Panc1 (cell line): ENCODE results near the gene SLC9A4. TPM values are rescaled to one million over a fixed set of nuclear protein-coding genes. Genes with fewer than 3 reads are reported as not detected.
"Not testable (repeated sequence)": the region's sequence is repeated elsewhere in the genome, so short reads cannot be mapped to it uniquely, and the experiment has no call there.

ENCODE experiments used
- ATAC-seq: fragments of 200-7000 bp; cut with Tn5 transposase; 2 replicates; pipeline ENCODE4 v1.9.1; 2020; ENCODE audit warnings: mild to moderate bottlenecking, moderate library complexity
- BruUV-seq: library from RNA; stranded (reverse); fragments of 400-500 nt; replicated peaks from 2 replicates; lab custom pipeline; 2021; lab: Mats Ljungman, UMichigan
- CTCF ChIA-PET: fragments of 300-600 bp; sonication (Branson Sonifier 250); formaldehyde crosslinking; loops from one replicate; lab custom pipeline; 2022; ENCODE audit warnings: antibody characterized with exemption; lab: Charles Lee
- POLR2A ChIA-PET: fragments of 300-600 bp; sonication (Branson Sonifier 250); formaldehyde crosslinking; loops from one replicate; lab custom pipeline; 2022; ENCODE audit warnings: antibody characterized with exemption; lab: Charles Lee
- DNase-seq: peaks from one replicate; pipeline ENCODE4 v3.0.0-alpha.2; 2010; ENCODE audit warnings: low read depth, low spot score
- H3K27ac ChIP-seq: 2 replicates; pipeline ENCODE4 v1.5.1; 2011; ENCODE audit warnings: mild to moderate bottlenecking, low read length, inconsistent platforms
- H3K27me3 ChIP-seq: fragments of 200-500 bp; sonication (Bioruptor generic); 2 replicates; pipeline ENCODE4 v1.6.0; 2014; ENCODE audit warnings: low read length, inconsistent platforms; ENCODE audit not compliant: control insufficient read depth, insufficient read depth
- H3K36me3 ChIP-seq: fragments of 200-500 bp; sonication (Bioruptor generic); 2 replicates; pipeline ENCODE4 v1.5.1; 2014; ENCODE audit warnings: inconsistent platforms, mild to moderate bottlenecking, low read length, moderate library complexity; ENCODE audit not compliant: control insufficient read depth, insufficient read depth
- H3K4me1 ChIP-seq: 2 replicates; pipeline ENCODE4 v1.5.1; 2011; ENCODE audit warnings: inconsistent platforms, mild to moderate bottlenecking, low read length, moderate library complexity; ENCODE audit not compliant: control insufficient read depth, insufficient read depth
- H3K4me3 ChIP-seq, 2 experiments: 2 replicates each; pipeline ENCODE4 v1.5.1; 2011 to 2012; ENCODE audit warnings: low read depth in 2 of 2, low read length in 2 of 2, mild to moderate bottlenecking in 2 of 2, inconsistent platforms in 1 of 2, moderate library complexity in 1 of 2
- H3K9me3 ChIP-seq: fragments of 200-500 bp; sonication (Bioruptor generic); 2 replicates; pipeline ENCODE4 v1.5.1; 2014; ENCODE audit warnings: low read depth, mild to moderate bottlenecking, inconsistent platforms, low read length, moderate library complexity; ENCODE audit not compliant: control insufficient read depth, insufficient read depth
- POLR2AphosphoS5 ChIP-seq: IDR thresholded peaks from 2 replicates; pipeline ENCODE4 v1.6.1; 2012; ENCODE audit warnings: mild to moderate bottlenecking, low read depth, low read length, moderate library complexity
- SIN3A ChIP-seq: IDR thresholded peaks from 2 replicates; pipeline ENCODE4 v1.6.1; 2012; ENCODE audit warnings: low read depth, mild to moderate bottlenecking, low read length, moderate library complexity, borderline replicate concordance; ENCODE audit not compliant: insufficient read depth
- TCF7L2 ChIP-seq: IDR thresholded peaks from 2 replicates; pipeline ENCODE4 v1.6.1; 2011; ENCODE audit warnings: mild to moderate bottlenecking, low read depth, low read length, inconsistent platforms
- in situ Hi-C: cut with HindIII; loops from 2 replicates; pipeline ENCODE4 v1.10.0; 2016; ENCODE audit warnings: low sequenced_read_pairs, low pct_unique_long_range_greater_than_20kb
- intact Hi-C: fragments of 100-400 bp; cut with micrococcal nuclease; formaldehyde crosslinking; loops from one replicate; pipeline ENCODE4 v1.10.0; 2022; ENCODE audit not compliant: unreplicated experiment
- total RNA-seq: library from RNA; stranded (reverse); gene quantifications from one replicate; pipeline ENCODE4 v1.2.1, GENCODE V29; 2021; ENCODE audit not compliant: unreplicated experiment
- TF ChIP-seq, protein P1 (sequence below): fragments of 450-650 bp; IDR thresholded peaks from 2 replicates; pipeline ENCODE4 v1.5.1; 2017; ENCODE audit warnings: mild to moderate bottlenecking
- TF ChIP-seq, protein P2 (sequence below), 2 experiments: IDR thresholded peaks; 2 replicates each; pipeline ENCODE4 v1.6.1; 2011 to 2012; ENCODE audit warnings: low read depth in 2 of 2, control low read depth in 1 of 2, low read length in 1 of 2, mild to moderate bottlenecking in 1 of 2, moderate library complexity in 1 of 2; ENCODE audit not compliant: insufficient read depth in 1 of 2

The SLC9A4 gene
- total RNA-seq, 1 experiment from 2014 or later = not detected

DNA sequence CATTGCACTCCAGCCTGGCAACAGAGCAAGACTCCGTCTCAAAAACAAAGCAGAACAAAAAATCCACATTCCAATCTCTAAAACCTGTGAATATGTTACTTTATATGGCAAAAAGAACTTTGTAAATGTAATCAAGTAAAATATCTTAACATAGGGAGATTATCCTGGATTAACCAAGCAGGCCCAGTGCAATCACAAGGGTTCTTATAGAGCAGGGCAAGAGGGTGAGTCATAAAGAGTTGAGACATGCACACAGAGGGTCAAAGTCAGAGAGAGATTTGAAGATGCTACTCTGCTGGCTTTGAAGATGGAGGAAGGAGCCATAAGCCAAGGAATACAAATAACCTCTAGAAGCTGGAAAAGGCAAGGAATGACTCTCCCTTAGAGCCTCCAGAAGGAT is 85.4 kb downstream of the SLC9A4 start:
- no TSS peak for BruUV-seq
- Histone ChIP-seq H3K27me3 (no peaks in the 10 kb centered on the region), H3K9me3 (no peaks in the 10 kb centered on the region), H3K4me1 (no peaks in the 10 kb centered on the region), H3K36me3 (no peaks in the 10 kb centered on the region), H3K4me3 (no peak overlapping the region), H3K27ac (no peak overlapping the region)
- in situ Hi-C loops (no loop called here), intact Hi-C loops (no loop called here)
- ATAC-seq (no peak), DNase-seq (no peak)
- CTCF ChIA-PET = interaction anchor here (0.9 kb wide), 1 partner anchor 163 kb away, joined by 3 read pairs; no protein-coding TSS in a partner anchor
- TF ChIP-seq TCF7L2 = no peak
- TF ChIP-seq, protein P1, sequence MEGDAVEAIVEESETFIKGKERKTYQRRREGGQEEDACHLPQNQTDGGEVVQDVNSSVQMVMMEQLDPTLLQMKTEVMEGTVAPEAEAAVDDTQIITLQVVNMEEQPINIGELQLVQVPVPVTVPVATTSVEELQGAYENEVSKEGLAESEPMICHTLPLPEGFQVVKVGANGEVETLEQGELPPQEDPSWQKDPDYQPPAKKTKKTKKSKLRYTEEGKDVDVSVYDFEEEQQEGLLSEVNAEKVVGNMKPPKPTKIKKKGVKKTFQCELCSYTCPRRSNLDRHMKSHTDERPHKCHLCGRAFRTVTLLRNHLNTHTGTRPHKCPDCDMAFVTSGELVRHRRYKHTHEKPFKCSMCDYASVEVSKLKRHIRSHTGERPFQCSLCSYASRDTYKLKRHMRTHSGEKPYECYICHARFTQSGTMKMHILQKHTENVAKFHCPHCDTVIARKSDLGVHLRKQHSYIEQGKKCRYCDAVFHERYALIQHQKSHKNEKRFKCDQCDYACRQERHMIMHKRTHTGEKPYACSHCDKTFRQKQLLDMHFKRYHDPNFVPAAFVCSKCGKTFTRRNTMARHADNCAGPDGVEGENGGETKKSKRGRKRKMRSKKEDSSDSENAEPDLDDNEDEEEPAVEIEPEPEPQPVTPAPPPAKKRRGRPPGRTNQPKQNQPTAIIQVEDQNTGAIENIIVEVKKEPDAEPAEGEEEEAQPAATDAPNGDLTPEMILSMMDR = no peak
- TF ChIP-seq, protein P2, sequence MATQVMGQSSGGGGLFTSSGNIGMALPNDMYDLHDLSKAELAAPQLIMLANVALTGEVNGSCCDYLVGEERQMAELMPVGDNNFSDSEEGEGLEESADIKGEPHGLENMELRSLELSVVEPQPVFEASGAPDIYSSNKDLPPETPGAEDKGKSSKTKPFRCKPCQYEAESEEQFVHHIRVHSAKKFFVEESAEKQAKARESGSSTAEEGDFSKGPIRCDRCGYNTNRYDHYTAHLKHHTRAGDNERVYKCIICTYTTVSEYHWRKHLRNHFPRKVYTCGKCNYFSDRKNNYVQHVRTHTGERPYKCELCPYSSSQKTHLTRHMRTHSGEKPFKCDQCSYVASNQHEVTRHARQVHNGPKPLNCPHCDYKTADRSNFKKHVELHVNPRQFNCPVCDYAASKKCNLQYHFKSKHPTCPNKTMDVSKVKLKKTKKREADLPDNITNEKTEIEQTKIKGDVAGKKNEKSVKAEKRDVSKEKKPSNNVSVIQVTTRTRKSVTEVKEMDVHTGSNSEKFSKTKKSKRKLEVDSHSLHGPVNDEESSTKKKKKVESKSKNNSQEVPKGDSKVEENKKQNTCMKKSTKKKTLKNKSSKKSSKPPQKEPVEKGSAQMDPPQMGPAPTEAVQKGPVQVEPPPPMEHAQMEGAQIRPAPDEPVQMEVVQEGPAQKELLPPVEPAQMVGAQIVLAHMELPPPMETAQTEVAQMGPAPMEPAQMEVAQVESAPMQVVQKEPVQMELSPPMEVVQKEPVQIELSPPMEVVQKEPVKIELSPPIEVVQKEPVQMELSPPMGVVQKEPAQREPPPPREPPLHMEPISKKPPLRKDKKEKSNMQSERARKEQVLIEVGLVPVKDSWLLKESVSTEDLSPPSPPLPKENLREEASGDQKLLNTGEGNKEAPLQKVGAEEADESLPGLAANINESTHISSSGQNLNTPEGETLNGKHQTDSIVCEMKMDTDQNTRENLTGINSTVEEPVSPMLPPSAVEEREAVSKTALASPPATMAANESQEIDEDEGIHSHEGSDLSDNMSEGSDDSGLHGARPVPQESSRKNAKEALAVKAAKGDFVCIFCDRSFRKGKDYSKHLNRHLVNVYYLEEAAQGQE (IDR thresholded peaks at IDR 0.05; ENCODE audit: insufficient read depth in 1 of 2, low read depth in 2 of 2, low read length in 1 of 2) = no peak
- POLR2A ChIA-PET = no interaction called here

DNA sequence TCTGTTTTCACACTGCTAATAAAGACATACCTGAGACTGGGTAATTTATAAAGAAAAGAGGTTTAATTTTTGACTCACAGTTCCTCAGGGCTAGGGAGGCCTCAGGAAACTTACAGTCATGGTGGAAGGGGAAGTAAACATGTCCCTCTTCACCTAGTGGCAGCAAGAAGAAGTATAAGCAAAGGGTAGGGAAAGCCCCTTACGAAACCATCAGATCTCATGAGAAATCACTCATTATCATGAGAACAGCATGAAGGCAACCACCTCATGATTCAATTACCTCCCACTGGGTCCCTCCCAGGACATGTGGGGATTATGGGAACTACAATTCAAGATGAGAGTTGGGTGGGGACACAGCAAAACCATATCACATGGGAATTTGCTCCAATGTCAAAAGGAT is 89.5 kb downstream of the SLC9A4 start:
- intact Hi-C loops, DNase-seq, CTCF ChIA-PET, H3K4me1 ChIP-seq, BruUV-seq, H3K4me3 ChIP-seq, H3K9me3 ChIP-seq, in situ Hi-C loops, H3K36me3 ChIP-seq, H3K27ac ChIP-seq, H3K27me3 ChIP-seq, POLR2A ChIA-PET, ATAC-seq: not testable (repeated sequence)

DNA sequence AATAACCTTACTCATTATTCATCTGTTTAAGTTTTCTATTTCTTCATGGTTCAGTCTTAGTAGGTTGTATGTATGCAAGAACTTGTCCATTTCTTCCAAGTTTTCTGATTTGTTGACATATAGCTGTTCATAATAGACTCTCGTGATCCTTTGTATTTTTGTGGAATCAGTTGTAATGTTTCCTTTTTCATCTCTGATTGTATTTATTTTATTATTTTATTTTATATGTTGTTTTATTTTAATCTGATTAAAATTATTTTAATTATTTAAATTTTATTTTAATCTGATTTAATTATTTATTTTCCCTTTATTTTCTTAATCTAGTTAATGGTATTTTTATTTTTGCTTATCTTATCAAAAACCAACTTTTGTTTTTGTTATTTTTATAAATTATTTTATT is 102.9 kb downstream of the SLC9A4 start:
- intact Hi-C loops = no loop called here
- Histone ChIP-seq H3K4me1 (no peaks in the 10 kb centered on the region), H3K27me3 (no peaks in the 10 kb centered on the region), H3K27ac (no peak overlapping the region), H3K4me3 (no peak overlapping the region), H3K9me3 (no peaks in the 10 kb centered on the region), H3K36me3 (no peaks in the 10 kb centered on the region)
- ChIA-PET CTCF (no interaction called here), POLR2A (no interaction called here)
- BruUV-seq = no TSS peak
- ATAC-seq = no peak
- in situ Hi-C loops = no loop called here
- TF ChIP-seq SIN3A = no peak
- no peak for TF ChIP-seq POLR2AphosphoS5
- TF ChIP-seq, protein P1 = no peak
- no peak for DNase-seq
